VCaP (cell line): ENCODE measurements around the gene NUBP2.
A peak's percentile ranks its signal among the peaks of the same experiment; 100 is the strongest.

Experiments used
- H3K27ac ChIP-seq: fragments of 450-650 bp; 2 replicates; pipeline ENCODE4 v1.5.1; 2017
- TF ChIP-seq, protein P1 (sequence below): fragments of 450-650 bp; conservative IDR thresholded peaks from 2 replicates; pipeline ENCODE4 v1.5.1; 2017; ENCODE audit warnings: mild to moderate bottlenecking, moderate library complexity

Gene NUBP2

DNA sequence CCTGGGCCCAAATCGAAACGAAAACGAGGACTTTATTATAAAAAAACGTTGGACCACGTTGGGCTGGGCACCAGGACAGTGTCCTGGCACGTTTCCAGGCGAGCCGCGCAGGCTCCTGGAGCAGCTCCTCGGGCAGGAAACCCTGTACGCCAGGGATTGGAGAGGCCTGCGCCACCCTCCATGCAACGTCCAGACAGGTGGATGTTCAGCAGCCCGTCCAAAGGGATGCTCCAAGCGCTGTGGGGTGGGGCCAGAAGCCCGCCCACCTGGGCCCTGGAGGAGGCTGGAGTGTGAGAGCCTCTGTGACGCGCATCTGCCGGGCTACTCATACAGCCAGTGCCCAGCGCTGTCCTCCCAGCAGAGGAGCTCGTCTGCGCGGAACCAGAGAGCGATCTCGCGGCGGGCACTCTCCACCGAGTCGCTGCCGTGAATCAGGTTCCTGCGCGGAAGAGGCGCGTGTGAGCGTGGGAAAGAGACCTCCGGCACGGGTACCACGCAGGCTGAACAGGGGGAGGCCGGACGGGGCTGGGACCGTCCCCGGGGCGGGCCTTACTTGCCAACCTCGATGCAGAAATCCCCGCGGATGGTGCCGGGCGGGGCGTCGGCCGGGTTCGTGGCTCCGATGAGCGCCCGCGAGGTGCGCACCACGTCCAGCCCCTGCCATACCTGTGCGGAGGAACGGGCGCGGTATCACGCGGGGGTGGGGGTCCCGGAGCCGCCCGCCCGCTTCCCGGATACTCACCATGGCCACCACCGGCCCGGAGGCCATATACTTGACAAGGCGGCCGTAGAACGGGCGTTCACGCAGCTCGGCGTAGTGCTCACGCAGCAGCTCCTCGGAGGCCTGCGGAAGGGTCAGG lies 12.2 kb upstream of the NUBP2 start:
- TF ChIP-seq, protein P1, sequence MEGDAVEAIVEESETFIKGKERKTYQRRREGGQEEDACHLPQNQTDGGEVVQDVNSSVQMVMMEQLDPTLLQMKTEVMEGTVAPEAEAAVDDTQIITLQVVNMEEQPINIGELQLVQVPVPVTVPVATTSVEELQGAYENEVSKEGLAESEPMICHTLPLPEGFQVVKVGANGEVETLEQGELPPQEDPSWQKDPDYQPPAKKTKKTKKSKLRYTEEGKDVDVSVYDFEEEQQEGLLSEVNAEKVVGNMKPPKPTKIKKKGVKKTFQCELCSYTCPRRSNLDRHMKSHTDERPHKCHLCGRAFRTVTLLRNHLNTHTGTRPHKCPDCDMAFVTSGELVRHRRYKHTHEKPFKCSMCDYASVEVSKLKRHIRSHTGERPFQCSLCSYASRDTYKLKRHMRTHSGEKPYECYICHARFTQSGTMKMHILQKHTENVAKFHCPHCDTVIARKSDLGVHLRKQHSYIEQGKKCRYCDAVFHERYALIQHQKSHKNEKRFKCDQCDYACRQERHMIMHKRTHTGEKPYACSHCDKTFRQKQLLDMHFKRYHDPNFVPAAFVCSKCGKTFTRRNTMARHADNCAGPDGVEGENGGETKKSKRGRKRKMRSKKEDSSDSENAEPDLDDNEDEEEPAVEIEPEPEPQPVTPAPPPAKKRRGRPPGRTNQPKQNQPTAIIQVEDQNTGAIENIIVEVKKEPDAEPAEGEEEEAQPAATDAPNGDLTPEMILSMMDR = no peak
- peak overlapping the region; percentile 88 for H3K27ac ChIP-seq

GRCh38 chr16:1771188-1771863 lies 11.4 kb upstream of the NUBP2 start, which contains the start of gene NME3:
TSS of gene NME3 (minus strand) at chr16:1771543. CDS start at chr16:1771534, 9 bp downstream.
- TF ChIP-seq, protein P1 = no peak

DNA sequence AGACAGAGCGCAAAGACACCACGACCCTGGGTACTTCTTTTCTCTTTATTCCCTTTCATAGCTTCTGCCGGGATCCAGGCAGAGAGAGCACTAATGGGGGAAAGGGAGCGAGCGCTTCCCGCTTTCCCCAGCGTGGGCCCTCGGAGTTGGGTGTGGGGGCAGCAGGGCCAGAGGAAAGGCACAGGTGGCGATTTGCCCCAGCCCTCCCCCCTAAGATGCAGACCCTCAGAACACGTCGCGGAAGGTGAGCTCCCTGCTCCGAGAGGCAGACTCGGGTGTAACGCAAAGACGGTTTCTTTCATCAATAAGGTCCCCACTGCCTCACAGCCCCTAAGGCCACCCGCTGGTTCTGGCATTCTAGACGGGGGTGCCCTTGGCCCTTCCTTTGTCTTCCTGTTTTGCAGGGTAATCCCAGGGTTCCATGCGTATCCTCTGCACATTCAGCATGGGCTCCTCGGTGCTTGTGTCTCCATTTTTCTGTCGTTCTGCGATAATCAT lies 10.8 kb upstream of the NUBP2 start:
- TF ChIP-seq, protein P1 = no peak

More at GRCh38 chr16:1771188-1771863, 11.4 kb upstream of the NUBP2 start, which contains the start of gene NME3:
- peak within 1 kb of the TSS; percentile 88 for H3K27ac ChIP-seq

GRCh38 chr16:1772362-1772907 lies 10.3 kb upstream of the NUBP2 start, which contains the start of gene EME2:
TSS of gene EME2 (plus strand) at chr16:1772810. CDS start at chr16:1773228, 418 bp downstream.
- peak within 1 kb of the TSS; percentile 88 for H3K27ac ChIP-seq
- TF ChIP-seq, protein P1 = no peak

More for the DNA sequence above, 10.8 kb upstream of the NUBP2 start:
- peak overlapping the region; percentile 88 for H3K27ac ChIP-seq

DNA sequence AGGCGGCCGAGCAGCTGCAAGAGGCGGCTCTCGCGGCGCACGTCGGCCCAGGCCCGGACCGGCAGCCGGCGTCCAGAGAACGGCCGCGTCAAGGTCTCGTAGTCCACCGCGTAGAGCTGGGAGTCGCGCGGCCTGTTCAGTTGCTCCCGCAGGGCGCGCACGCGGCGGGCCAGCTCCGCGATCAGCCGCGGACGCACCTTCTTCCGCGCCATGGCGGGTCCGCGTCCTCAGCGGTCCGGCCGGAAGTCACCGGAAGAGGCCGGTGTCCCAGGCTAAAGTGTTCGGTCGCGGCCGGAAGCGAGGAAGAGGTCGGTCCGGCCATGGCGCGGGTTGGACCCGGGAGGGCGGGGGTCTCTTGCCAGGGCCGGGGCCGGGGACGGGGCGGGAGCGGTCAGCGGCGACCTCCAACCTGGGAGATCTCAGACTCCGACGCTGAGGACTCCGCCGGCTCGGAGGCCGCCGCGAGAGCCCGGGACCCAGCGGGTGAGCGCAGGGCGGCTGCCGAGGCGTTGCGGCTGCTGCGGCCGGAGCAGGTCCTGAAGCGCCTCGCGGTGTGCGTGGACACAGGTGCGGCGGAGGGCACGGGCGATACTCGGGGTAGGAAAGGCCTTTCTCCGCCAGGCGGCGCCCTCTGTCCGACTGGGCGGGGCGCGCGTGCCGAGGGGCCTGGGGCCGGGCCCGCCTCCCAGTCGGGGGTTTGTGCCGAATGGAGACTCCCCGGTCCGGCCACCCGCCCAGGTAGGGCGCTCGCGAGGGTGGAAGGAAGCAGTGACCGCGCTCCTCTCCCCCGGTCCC lies 9.7 kb upstream of the NUBP2 start, which contains the start of gene MRPS34:
MRPS34 (minus strand) TSS at position 227 of the 795 bp plus-strand sequence; CDS start at position 212, 15 bp downstream.
- H3K27ac ChIP-seq = peak within 1 kb of the TSS; percentile 88
- TF ChIP-seq, protein P1 = peak; percentile 84

GRCh38 chr16:1773703-1774447 lies 8.9 kb upstream of the NUBP2 start:
- peak overlapping the region; percentile 88 for H3K27ac ChIP-seq

More at GRCh38 chr16:1773703-1774447, 8.9 kb upstream of the NUBP2 start:
- TF ChIP-seq, protein P1 = peak; percentile 51
